ENCODE data around the gene ICA1.

GRCh38 chr7:8133188-8133848 lies 128.6 kb downstream of the ICA1 start:
- TF ChIP-seq CTCF (IDR thresholded peaks at IDR 0.05) (no peak), EP300 (IDR thresholded peaks at IDR 0.05) (no peak), POLR2AphosphoS5 (IDR thresholded peaks at IDR 0.05) (no peak), POLR2A (IDR thresholded peaks at IDR 0.05) (no peak)
